ENCODE data around the gene DUOXA1. TPM values are rescaled to one million over a fixed set of nuclear protein-coding genes. Genes with fewer than 3 reads are reported as not detected.

DUOXA1 gene
- polyA plus RNA-seq, 1 of the 3 experiments (the other 2 are of a cell fraction) = 0.02 TPM

GRCh38 chr15:45087513-45087912 is 42.2 kb downstream of the DUOXA1 start:
- WGBS (ENCODE audit: low lambda C conversion rate) = 21% methylated on average over 1 of the region's 1 CpG
- no peaks in the 10 kb centered on the region for H3K9me3 ChIP-seq
- H3K4me3 ChIP-seq (ENCODE audit: low read depth in 2 of 2, low read length in 1 of 2) = no peak overlapping the region
- no peaks in the 10 kb centered on the region for H3F3A ChIP-seq (replicated peaks; ENCODE audit: insufficient read depth)
- CTCF ChIA-PET = interaction anchor here (0.6 to 8.4 kb wide), 2 partner anchors 27 to 31 kb away, joined by 3 to 46 read pairs; partner anchors contain the start of gene DUOXA2
- no peak for DNase-seq
- no peaks in the 10 kb centered on the region for H3K9me2 ChIP-seq
- H3K36me3 ChIP-seq (replicated peaks in 1 of 2; ENCODE audit: control insufficient read depth in 1 of 2, insufficient read depth in 2 of 2, low read length in 1 of 2) = no peaks in the 10 kb centered on the region
- no peak overlapping the region for H2AFZ ChIP-seq (ENCODE audit: low read depth)
- H3K27ac ChIP-seq (ENCODE audit: low read depth in 2 of 2, low read length in 1 of 2) = no peak overlapping the region
- 0 out of 2 replicates have a peak, but pooled peaks cover 8% of the 10 kb centered on the region for H3K27me3 ChIP-seq (ENCODE audit: insufficient read depth)
- no peaks in the 10 kb centered on the region for H3K79me2 ChIP-seq (ENCODE audit: insufficient read depth)
- H4K20me1 ChIP-seq (ENCODE audit: insufficient read depth) = no peaks in the 10 kb centered on the region
- POLR2A ChIA-PET = no interaction called here
- H3K4me1 ChIP-seq (ENCODE audit: control insufficient read depth in 1 of 2, insufficient read depth in 2 of 2, low read depth in 1 of 2, low read length in 1 of 2) = no peaks in the 10 kb centered on the region
- no peak overlapping the region for H3K4me2 ChIP-seq
- H3K9ac ChIP-seq = no peak overlapping the region
- TF ChIP-seq CTCF (IDR thresholded peaks at IDR 0.05) (peak; percentile 10; the same call in 1 of the 2 replicates), TAF1 (IDR thresholded peaks at IDR 0.05; ENCODE audit: borderline replicate concordance, low read depth, low read length) (no peak)

GRCh38 chr15:45084163-45084562 is 45.5 kb downstream of the DUOXA1 start:
- Histone ChIP-seq H3K79me2 (ENCODE audit: insufficient read depth) (no peaks in the 10 kb centered on the region), H3K4me2 (no peak overlapping the region), H2AFZ (ENCODE audit: low read depth) (no peak overlapping the region), H3K27me3 (ENCODE audit: insufficient read depth) (no peaks in the 10 kb centered on the region), H4K20me1 (ENCODE audit: insufficient read depth) (no peaks in the 10 kb centered on the region), H3F3A (replicated peaks; ENCODE audit: insufficient read depth) (no peaks in the 10 kb centered on the region), H3K4me3 (ENCODE audit: low read depth in 2 of 2, low read length in 1 of 2) (no peak overlapping the region), H3K9ac (no peak overlapping the region), H3K9me2 (no peaks in the 10 kb centered on the region), H3K27ac (ENCODE audit: low read depth in 2 of 2, low read length in 1 of 2) (no peak overlapping the region), H3K4me1 (ENCODE audit: control insufficient read depth in 1 of 2, insufficient read depth in 2 of 2, low read depth in 1 of 2, low read length in 1 of 2) (peaks cover 0 to 8% of the 10 kb centered on the region in 2 experiments; a peak in 1 of 4 replicates), H3K36me3 (replicated peaks in 1 of 2; ENCODE audit: control insufficient read depth in 1 of 2, insufficient read depth in 2 of 2, low read length in 1 of 2) (no peaks in the 10 kb centered on the region), H3K9me3 (no peaks in the 10 kb centered on the region)
- POLR2A ChIA-PET = no interaction called here
- DNase-seq = no peak
- CTCF ChIA-PET = interaction anchor here (1.4 to 8.4 kb wide), 2 partner anchors 11 to 34 kb away, joined by 4 to 46 read pairs; no protein-coding TSS in a partner anchor
- TF ChIP-seq IRF3 (IDR thresholded peaks at IDR 0.05; ENCODE audit: low read depth, low read length) = no peak
- TF ChIP-seq RAD21 (IDR thresholded peaks at IDR 0.05; ENCODE audit: low read length) = no peak
- no peak for TF ChIP-seq TEAD4 (IDR thresholded peaks at IDR 0.05; ENCODE audit: borderline replicate concordance, insufficient read depth)
- TF ChIP-seq ELF1 (IDR thresholded peaks at IDR 0.05) = no peak
- TF ChIP-seq RFX5 (IDR thresholded peaks at IDR 0.05; ENCODE audit: low read length) = no peak
- no peak for TF ChIP-seq FOSL2 (IDR thresholded peaks at IDR 0.05; ENCODE audit: borderline replicate concordance, low read depth)
- TF ChIP-seq USF1 (IDR thresholded peaks at IDR 0.05; ENCODE audit: borderline replicate concordance, low read depth) = no peak
- TF ChIP-seq REST (IDR thresholded peaks at IDR 0.05; ENCODE audit: low read depth, low read length) = no peak
- 66% methylated on average over 3 of the region's 3 CpGs for WGBS (ENCODE audit: low lambda C conversion rate)
